HepG2 (cell line): Measurements from ENCODE around the gene HECTD4. TPM values are rescaled to one million over a fixed set of nuclear protein-coding genes. Genes with fewer than 3 reads are reported as not detected.

Experiments
- ATF4 ChIP-seq, 2 experiments: fragments of 450-650 bp in 1 of 2; sonication (generic) in 1 of 2; formaldehyde crosslinking; IDR thresholded peaks; 2 replicates each; pipeline versions ENCODE4 v1.5.0 to v1.8.0; 2020 to 2022; ENCODE audit warnings: mild to moderate bottlenecking in 1 of 2, missing genetic modification reagents in 1 of 2
- CBX1 ChIP-seq: IDR thresholded peaks from one replicate; pipeline ENCODE4 v1.6.1; 2016; ENCODE audit warnings: antibody characterized with exemption, low read depth
- IRX3 ChIP-seq: sonication (generic); formaldehyde crosslinking; IDR thresholded peaks from 2 replicates; pipeline ENCODE4 v1.8.1; 2023; ENCODE audit warnings: mild to moderate bottlenecking, low read depth, missing genetic modification reagents, borderline replicate concordance
- KAT7 ChIP-seq: IDR thresholded peaks from 2 replicates; pipeline ENCODE4 v1.6.1; 2018; ENCODE audit warnings: borderline replicate concordance, missing compliant biosample characterization
- KMT2A ChIP-seq: sonication (generic); formaldehyde crosslinking; IDR thresholded peaks from 2 replicates; pipeline ENCODE4 v1.4.0; 2020; ENCODE audit warnings: missing genetic modification reagents
- MIXL1 ChIP-seq: IDR thresholded peaks from 2 replicates; pipeline ENCODE4 v1.6.1; 2016
- MXD4 ChIP-seq: IDR thresholded peaks from 2 replicates; pipeline ENCODE4 v1.6.1; 2016; ENCODE audit warnings: mild to moderate bottlenecking, missing biosample characterization, missing genetic modification reagents
- MYNN ChIP-seq: sonication (generic); formaldehyde crosslinking; IDR thresholded peaks from 2 replicates; pipeline ENCODE4 v1.4.0; 2020; ENCODE audit warnings: mild to moderate bottlenecking, low read depth, missing genetic modification reagents
- RBFOX2 ChIP-seq: fragments of 200-400 bp; formaldehyde crosslinking; IDR thresholded peaks from 2 replicates; pipeline ENCODE4 v1.6.1; 2017; ENCODE audit warnings: low read depth, mild to moderate bottlenecking, low read length
- SNAI1 ChIP-seq: sonication (generic); formaldehyde crosslinking; IDR thresholded peaks from 2 replicates; pipeline ENCODE4 v1.5.0; 2020; ENCODE audit warnings: mild to moderate bottlenecking, missing genetic modification reagents, borderline replicate concordance
- UBTF ChIP-seq: sonication (generic); formaldehyde crosslinking; IDR thresholded peaks from 2 replicates; pipeline ENCODE4 v1.4.0; 2020; ENCODE audit warnings: mild to moderate bottlenecking, missing genetic modification reagents
- ZBTB20 ChIP-seq: sonication (generic); formaldehyde crosslinking; IDR thresholded peaks from 2 replicates; pipeline ENCODE4 v1.8.1; 2023; ENCODE audit warnings: missing genetic modification reagents, low read depth, mild to moderate bottlenecking, borderline replicate concordance
- ZHX1 ChIP-seq: sonication (generic); formaldehyde crosslinking; IDR thresholded peaks from 2 replicates; pipeline ENCODE4 v1.8.1; 2022; ENCODE audit warnings: low read depth, mild to moderate bottlenecking, missing genetic modification reagents
- ZNF160 ChIP-seq: sonication (generic); formaldehyde crosslinking; IDR thresholded peaks from 2 replicates; pipeline ENCODE4 v1.8.0; 2022; ENCODE audit warnings: mild to moderate bottlenecking, inconsistent platforms, missing genetic modification reagents
- ZNF207 ChIP-seq: fragments of 450-650 bp; IDR thresholded peaks from 2 replicates; pipeline ENCODE4 v1.6.1; 2016; ENCODE audit warnings: antibody characterized with exemption, borderline replicate concordance
- ZNF263 ChIP-seq: sonication (generic); formaldehyde crosslinking; IDR thresholded peaks from 2 replicates; pipeline ENCODE4 v1.4.0; 2020; ENCODE audit warnings: missing genetic modification reagents
- ZNF292 ChIP-seq: sonication (generic); formaldehyde crosslinking; IDR thresholded peaks from 2 replicates; pipeline ENCODE4 v1.8.1; 2022; ENCODE audit warnings: mild to moderate bottlenecking, low read depth, missing genetic modification reagents, borderline replicate concordance
- polyA plus RNA-seq, 8 experiments: library from polyadenylated mRNA; depleted of rRNA in 3 of 8; stranded (reverse) in 7 of 8; unstranded in 1 of 8; fragments of >200 nt; fragmentation: Illumina TruSeq in 4 of 8; extraction: Trizol in 4 of 8; gene quantifications; 2 replicates each; pipeline versions ENCODE4 v1.2.1 to v1.2.3, GENCODE V29; 2011 to 2016; ENCODE audit warnings: low read depth in 4 of 8, missing spikeins in 1 of 8, mixed read lengths in 1 of 8; ENCODE audit not compliant: insufficient read depth in 1 of 8
- total RNA-seq, 5 experiments: library from RNA; depleted of rRNA; stranded (reverse); fragments of >200 nt; fragmentation: Illumina TruSeq; extraction: Trizol; gene quantifications; 2 replicates each; pipeline ENCODE4 v1.2.3, GENCODE V29; 2016; ENCODE audit warnings: low read depth in 1 of 5
- TF ChIP-seq, protein P1 (sequence below): sonication (generic); formaldehyde crosslinking; IDR thresholded peaks from 2 replicates; pipeline ENCODE4 v1.5.0; 2020; ENCODE audit warnings: missing genetic modification reagents
- TF ChIP-seq, protein P2 (sequence below): sonication (generic); formaldehyde crosslinking; IDR thresholded peaks from 2 replicates; pipeline ENCODE4 v1.5.0; 2020; ENCODE audit warnings: mild to moderate bottlenecking, missing genetic modification reagents, moderate library complexity
- TF ChIP-seq, protein P3 (sequence below): sonication (generic); formaldehyde crosslinking; IDR thresholded peaks from 2 replicates; pipeline ENCODE4 v1.4.0; 2020; ENCODE audit warnings: missing genetic modification reagents

HECTD4 gene
- total and polyA plus RNA-seq, 2 of the 13 experiments (the other 11 are each of a cell fraction or from before 2014, with no cell fraction given): 9.0 to 11.4 TPM

GRCh38 chr12:112418608-112419296 is 36.5 kb upstream of the HECTD4 start, which contains the start of gene PTPN11 (continued):
- TF ChIP-seq ZNF292 (0 out of 2 replicates have a peak, but pooled peaks have one; percentile 46), MIXL1 (CRISPR knock-in tag) (no peak), IRX3 (CRISPR knock-in tag) (no peak), ZNF207 (no peak), RBFOX2 (peak; percentile 94), KAT7 (CRISPR knock-in tag) (peak; percentile 61; the same call in 1 of the 2 replicates), ZNF263 (no peak), ZNF160 (CRISPR knock-in tag) (peak; percentile 56), SNAI1 (CRISPR knock-in tag) (no peak), MXD4 (CRISPR knock-in tag) (peak; percentile 71), UBTF (CRISPR knock-in tag) (peak; percentile 83), KMT2A (peak; percentile 95), CBX1 (no peak), ATF4 (CRISPR knock-in tag; IDR thresholded peaks at IDR 0.05) (no peak; a peak in 2 of 4 replicates), ZHX1 (CRISPR knock-in tag) (0 out of 2 replicates have a peak, but pooled peaks have one; percentile 75), MYNN (no peak), ZBTB20 (CRISPR knock-in tag) (0 out of 2 replicates have a peak, but pooled peaks have one; percentile 35)
- TF ChIP-seq, protein P1, sequence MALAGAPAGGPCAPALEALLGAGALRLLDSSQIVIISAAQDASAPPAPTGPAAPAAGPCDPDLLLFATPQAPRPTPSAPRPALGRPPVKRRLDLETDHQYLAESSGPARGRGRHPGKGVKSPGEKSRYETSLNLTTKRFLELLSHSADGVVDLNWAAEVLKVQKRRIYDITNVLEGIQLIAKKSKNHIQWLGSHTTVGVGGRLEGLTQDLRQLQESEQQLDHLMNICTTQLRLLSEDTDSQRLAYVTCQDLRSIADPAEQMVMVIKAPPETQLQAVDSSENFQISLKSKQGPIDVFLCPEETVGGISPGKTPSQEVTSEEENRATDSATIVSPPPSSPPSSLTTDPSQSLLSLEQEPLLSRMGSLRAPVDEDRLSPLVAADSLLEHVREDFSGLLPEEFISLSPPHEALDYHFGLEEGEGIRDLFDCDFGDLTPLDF (CRISPR knock-in tag): no peak
- TF ChIP-seq, protein P2, sequence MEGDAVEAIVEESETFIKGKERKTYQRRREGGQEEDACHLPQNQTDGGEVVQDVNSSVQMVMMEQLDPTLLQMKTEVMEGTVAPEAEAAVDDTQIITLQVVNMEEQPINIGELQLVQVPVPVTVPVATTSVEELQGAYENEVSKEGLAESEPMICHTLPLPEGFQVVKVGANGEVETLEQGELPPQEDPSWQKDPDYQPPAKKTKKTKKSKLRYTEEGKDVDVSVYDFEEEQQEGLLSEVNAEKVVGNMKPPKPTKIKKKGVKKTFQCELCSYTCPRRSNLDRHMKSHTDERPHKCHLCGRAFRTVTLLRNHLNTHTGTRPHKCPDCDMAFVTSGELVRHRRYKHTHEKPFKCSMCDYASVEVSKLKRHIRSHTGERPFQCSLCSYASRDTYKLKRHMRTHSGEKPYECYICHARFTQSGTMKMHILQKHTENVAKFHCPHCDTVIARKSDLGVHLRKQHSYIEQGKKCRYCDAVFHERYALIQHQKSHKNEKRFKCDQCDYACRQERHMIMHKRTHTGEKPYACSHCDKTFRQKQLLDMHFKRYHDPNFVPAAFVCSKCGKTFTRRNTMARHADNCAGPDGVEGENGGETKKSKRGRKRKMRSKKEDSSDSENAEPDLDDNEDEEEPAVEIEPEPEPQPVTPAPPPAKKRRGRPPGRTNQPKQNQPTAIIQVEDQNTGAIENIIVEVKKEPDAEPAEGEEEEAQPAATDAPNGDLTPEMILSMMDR (CRISPR knock-in tag): peak; percentile 38; the same call in 1 of the 2 replicates
- TF ChIP-seq, protein P3, sequence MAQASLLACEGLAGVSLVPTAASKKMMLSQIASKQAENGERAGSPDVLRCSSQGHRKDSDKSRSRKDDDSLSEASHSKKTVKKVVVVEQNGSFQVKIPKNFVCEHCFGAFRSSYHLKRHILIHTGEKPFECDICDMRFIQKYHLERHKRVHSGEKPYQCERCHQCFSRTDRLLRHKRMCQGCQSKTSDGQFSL: peak; percentile 59; the same call in 1 of the 2 replicates
